ENCODE results near the gene DMTF1. TPM values are rescaled to one million over a fixed set of nuclear protein-coding genes. Genes with fewer than 3 reads are reported as not detected.

DMTF1 gene
- total and polyA plus RNA-seq, 2 of the 8 experiments (the other 6 are each of a cell fraction or from before 2014, with no cell fraction given), result 86.0 to 115 TPM

DNA sequence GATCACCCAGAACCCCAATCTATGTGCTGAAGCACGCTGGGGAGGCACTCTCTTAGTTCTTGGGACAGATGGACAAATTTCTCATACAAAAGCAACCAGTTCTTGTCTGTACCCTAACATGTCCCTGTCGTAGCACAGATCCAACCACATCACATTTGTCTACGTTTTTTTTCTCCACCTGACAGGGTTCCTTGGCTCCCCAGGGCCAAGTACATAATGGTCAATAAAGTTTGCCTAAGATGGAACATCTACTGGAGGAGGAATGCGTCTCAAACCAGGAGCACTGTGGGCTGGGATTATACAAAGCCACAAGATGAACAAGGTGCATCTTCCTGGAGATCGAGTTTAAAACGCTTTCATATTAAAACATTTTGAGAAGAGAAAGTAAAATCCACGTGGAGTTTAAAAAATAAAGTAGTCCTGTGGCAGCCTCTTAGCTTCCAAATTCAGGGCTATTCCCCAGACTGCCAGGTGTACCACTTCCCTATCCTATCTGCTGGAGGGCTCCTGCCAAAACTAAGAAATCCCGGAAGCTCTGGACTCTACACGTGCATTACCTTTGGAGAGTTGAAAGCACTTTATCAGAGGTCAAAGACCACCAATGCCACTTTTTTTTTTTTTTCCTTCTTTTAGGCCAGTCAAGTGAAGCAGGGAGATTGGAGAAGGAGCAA lies 65.9 kb downstream of the DMTF1 start (continued):
- no peak for TF ChIP-seq EZH2 (IDR thresholded peaks at IDR 0.05; ENCODE audit: low read depth, low read length, severe bottlenecking)
- TF ChIP-seq CBX5 (IDR thresholded peaks at IDR 0.05; ENCODE audit: low read depth, low read length), result no peak
